Loucy (cell line): ENCODE measurements around the gene HIP1R.
A peak's percentile ranks its signal among the peaks of the same experiment; 100 is the strongest.

Source experiments
- H2AFZ ChIP-seq: fragments of 200-600 bp; sonication (generic); 2 replicates; pipeline ENCODE4 v1.6.0; 2016; ENCODE audit warnings: antibody characterized with exemption, mild to moderate bottlenecking, low read length, moderate library complexity
- H3F3A ChIP-seq: fragments of 200-600 bp; 2 replicates; pipeline ENCODE4 v1.6.0; 2016; ENCODE audit warnings: antibody characterized with exemption, low read depth, mild to moderate bottlenecking
- H3K27me3 ChIP-seq: fragments of 200-600 bp; sonication (generic); 2 replicates; pipeline ENCODE4 v1.6.1; 2014; ENCODE audit warnings: low read length, mild to moderate bottlenecking; ENCODE audit not compliant: insufficient read depth, poor library complexity, severe bottlenecking
- H3K36me3 ChIP-seq: fragments of 200-600 bp; sonication (generic); 2 replicates; pipeline ENCODE4 v1.6.1; 2016; ENCODE audit warnings: low read length; ENCODE audit not compliant: insufficient read depth
- H3K4me1 ChIP-seq: fragments of 200-600 bp; sonication (generic); 2 replicates; pipeline ENCODE4 v1.5.1; 2014; ENCODE audit warnings: low read length, mild to moderate bottlenecking; ENCODE audit not compliant: insufficient read depth, poor library complexity, severe bottlenecking
- H3K4me2 ChIP-seq: fragments of 200-600 bp; sonication (generic); 2 replicates; pipeline ENCODE4 v1.6.0; 2014; ENCODE audit warnings: antibody characterized with exemption, low read length, low read depth, mild to moderate bottlenecking; ENCODE audit not compliant: poor library complexity, severe bottlenecking
- H3K4me3 ChIP-seq: fragments of 200-600 bp; sonication (generic); 2 replicates; pipeline ENCODE4 v1.5.1; 2014; ENCODE audit warnings: low read length, mild to moderate bottlenecking, mixed read lengths; ENCODE audit not compliant: poor library complexity, severe bottlenecking
- H3K79me2 ChIP-seq: fragments of 200-600 bp; sonication (generic); 2 replicates; pipeline ENCODE4 v1.6.1; 2014; ENCODE audit warnings: low read length; ENCODE audit not compliant: insufficient read depth
- H3K9ac ChIP-seq: fragments of 200-600 bp; sonication (generic); 2 replicates; pipeline ENCODE4 v1.6.0; 2014; ENCODE audit warnings: mild to moderate bottlenecking, low read depth, low read length, moderate library complexity; ENCODE audit not compliant: poor library complexity, severe bottlenecking
- H3K9me2 ChIP-seq: fragments of 200-600 bp; sonication (generic); replicated peaks from 2 replicates; pipeline ENCODE4 v1.6.1; 2016; ENCODE audit warnings: low read depth, low read length, mixed read lengths
- H3K9me3 ChIP-seq: fragments of 200-600 bp; sonication (generic); 2 replicates; pipeline ENCODE4 v1.6.1; 2014; ENCODE audit warnings: mild to moderate bottlenecking, antibody characterized with exemption, low read length, low read depth; ENCODE audit not compliant: insufficient read depth
- H4K20me1 ChIP-seq: fragments of 200-600 bp; sonication (generic); 2 replicates; pipeline ENCODE4 v1.6.0; 2014; ENCODE audit warnings: antibody characterized with exemption, low read length, mild to moderate bottlenecking; ENCODE audit not compliant: insufficient read depth, poor library complexity, severe bottlenecking
- CTCF ChIP-seq: fragments of 200-600 bp; sonication (generic); conservative IDR thresholded peaks from 2 replicates; pipeline ENCODE4 v1.5.1; 2014; ENCODE audit warnings: mild to moderate bottlenecking, antibody characterized with exemption, low read length
- EZH2phosphoT487 ChIP-seq: fragments of 200-600 bp; IDR thresholded peaks from 2 replicates; pipeline ENCODE4 v1.6.1; 2018; ENCODE audit warnings: antibody characterized with exemption, mild to moderate bottlenecking, moderate library complexity, borderline replicate concordance

Gene HIP1R

DNA sequence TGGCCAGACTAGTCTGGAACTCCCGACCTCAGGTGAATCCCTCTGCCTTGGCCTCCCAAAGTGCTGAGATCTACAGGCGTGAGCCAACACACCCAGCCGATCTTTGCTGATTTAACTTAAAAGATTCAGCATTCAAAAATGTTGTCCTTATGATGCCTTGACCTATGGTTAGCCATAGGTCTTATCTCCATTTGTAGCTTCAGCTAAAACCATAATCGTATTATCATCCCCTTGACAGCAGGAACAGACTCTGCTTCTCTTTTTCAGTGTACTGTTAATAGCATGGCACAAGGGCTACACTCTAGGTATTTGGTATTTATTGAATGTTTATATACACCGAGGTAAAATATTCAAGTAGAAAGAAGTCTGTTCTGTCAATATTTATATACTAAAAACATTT lies 45.6 kb upstream of the HIP1R start:
- no peaks in the 10 kb centered on the region for H3K9me2 ChIP-seq
- no peaks in the 10 kb centered on the region for H3K79me2 ChIP-seq
- H3F3A ChIP-seq = no peaks in the 10 kb centered on the region
- H3K4me1 ChIP-seq = no peaks in the 10 kb centered on the region
- H3K9me3 ChIP-seq = no peaks in the 10 kb centered on the region
- H2AFZ ChIP-seq = no peak overlapping the region
- no peaks in the 10 kb centered on the region for H3K27me3 ChIP-seq
- TF ChIP-seq EZH2phosphoT487 = no peak
- no peak for TF ChIP-seq CTCF
- no peaks in the 10 kb centered on the region for H3K36me3 ChIP-seq
- no peaks in the 10 kb centered on the region for H4K20me1 ChIP-seq
- no peak overlapping the region for H3K9ac ChIP-seq
- H3K4me2 ChIP-seq = no peak overlapping the region
- H3K4me3 ChIP-seq = no peak overlapping the region

DNA sequence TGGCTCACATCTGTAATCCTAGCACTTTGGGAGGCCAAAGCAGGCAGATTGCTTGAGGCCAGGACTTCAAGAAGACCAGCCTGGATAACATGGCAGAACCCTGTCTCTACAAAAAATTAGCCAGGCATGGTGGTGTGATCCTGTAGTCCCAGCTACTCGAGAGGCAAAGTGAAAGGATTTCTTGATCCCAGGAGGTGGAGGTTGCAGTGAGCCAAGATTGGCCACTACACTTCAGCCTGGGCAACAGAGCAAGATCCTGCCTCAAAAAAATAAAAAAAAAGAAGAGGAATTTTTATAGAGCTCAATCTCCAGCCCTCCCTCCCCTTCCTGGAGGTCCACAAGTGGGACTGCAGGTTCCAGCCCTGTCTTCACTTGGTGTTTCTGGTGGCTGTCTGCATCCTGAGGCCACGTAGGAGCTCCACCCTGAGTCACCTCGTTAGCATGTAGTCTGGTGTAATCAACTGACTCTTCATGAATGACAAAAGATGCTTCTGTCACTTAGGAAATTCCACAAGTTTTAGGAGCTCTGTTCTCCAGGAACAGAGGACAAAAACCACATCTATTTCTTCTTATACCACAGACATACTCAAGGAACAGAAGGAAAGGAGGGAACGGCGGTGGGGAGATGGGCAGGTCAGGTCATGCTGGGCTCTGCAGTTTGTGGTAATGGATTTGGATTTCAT lies 44.7 kb upstream of the HIP1R start:
- Histone ChIP-seq H3K36me3 (no peaks in the 10 kb centered on the region), H3K4me2 (no peak overlapping the region)

DNA sequence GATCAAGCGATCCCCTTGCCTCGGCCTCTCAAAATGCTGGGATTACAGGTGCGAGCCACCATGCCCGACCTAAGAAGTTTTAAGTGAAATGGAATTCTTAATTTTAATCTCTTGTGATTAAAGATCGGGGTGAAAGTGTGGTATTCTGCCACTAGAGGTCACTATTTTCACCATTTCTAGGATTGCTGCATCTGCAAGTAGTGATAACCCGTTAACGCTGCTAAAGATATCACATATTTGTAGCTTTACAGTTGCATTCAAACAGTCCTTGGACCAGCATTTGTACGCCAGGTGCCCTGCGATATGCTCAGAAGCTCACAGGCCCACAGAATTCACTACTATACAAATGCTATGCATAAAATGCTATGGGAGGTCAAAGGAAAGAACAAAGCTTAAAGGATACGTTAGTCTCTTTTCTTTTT lies 41.6 kb upstream of the HIP1R start:
- H3K4me3 ChIP-seq = no peak overlapping the region
- no peaks in the 10 kb centered on the region for H3K4me1 ChIP-seq
- TF ChIP-seq EZH2phosphoT487 (no peak), CTCF (peak; percentile 81)
- H3K9me3 ChIP-seq = no peaks in the 10 kb centered on the region
- H3K79me2 ChIP-seq = no peaks in the 10 kb centered on the region
- no peaks in the 10 kb centered on the region for H3F3A ChIP-seq
- no peak overlapping the region for H3K9ac ChIP-seq
- no peak overlapping the region for H3K4me2 ChIP-seq
- no peaks in the 10 kb centered on the region for H3K9me2 ChIP-seq
- H2AFZ ChIP-seq = no peak overlapping the region
- no peaks in the 10 kb centered on the region for H4K20me1 ChIP-seq
- H3K27me3 ChIP-seq = no peaks in the 10 kb centered on the region
- H3K36me3 ChIP-seq = no peaks in the 10 kb centered on the region

More for the DNA sequence above, 44.7 kb upstream of the HIP1R start:
- no peaks in the 10 kb centered on the region for H3K27me3 ChIP-seq
- no peaks in the 10 kb centered on the region for H3K9me3 ChIP-seq
- TF ChIP-seq EZH2phosphoT487 (no peak), CTCF (no peak)
- no peaks in the 10 kb centered on the region for H3K79me2 ChIP-seq
- H3F3A ChIP-seq = no peaks in the 10 kb centered on the region
- no peaks in the 10 kb centered on the region for H4K20me1 ChIP-seq
- no peaks in the 10 kb centered on the region for H3K9me2 ChIP-seq
- H3K4me3 ChIP-seq = no peak overlapping the region
- no peak overlapping the region for H2AFZ ChIP-seq
- H3K9ac ChIP-seq = no peak overlapping the region
- H3K4me1 ChIP-seq = no peaks in the 10 kb centered on the region
